IMR-90 (cell line): Measurements from ENCODE around the gene ITSN2. TPM values are rescaled to one million over a fixed set of nuclear protein-coding genes. Genes with fewer than 3 reads are reported as not detected.

Source experiments
- ATAC-seq: fragments of 200-7000 bp; cut with Tn5 transposase; 2 replicates; pipeline ENCODE4 v1.9.1; 2020; ENCODE audit warnings: low read depth, mild to moderate bottlenecking, moderate library complexity
- BruUV-seq: library from RNA; stranded (reverse); fragments of 400-500 nt; replicated peaks from 2 replicates; lab custom pipeline; 2021; lab: Mats Ljungman, UMichigan
- CTCF ChIA-PET: fragments of 300-600 bp; formaldehyde crosslinking; extraction: SDS; loops from one replicate; lab custom pipeline; 2021; ENCODE audit warnings: antibody characterized with exemption; lab: Yijun Ruan, JAX
- POLR2A ChIA-PET: fragments of 300-600 bp; sonication (Branson Sonifier 250); formaldehyde crosslinking; loops from one replicate; lab custom pipeline; 2022; ENCODE audit warnings: antibody characterized with exemption; ENCODE audit not compliant: unreplicated experiment; lab: Charles Lee
- DNase-seq: peaks from one replicate; pipeline ENCODE4 v3.0.0; 2013
- H2AFZ ChIP-seq: replicated peaks from 2 replicates; pipeline ENCODE3; 2013; ENCODE audit warnings: low read length, mild to moderate bottlenecking; ENCODE audit not compliant: poor library complexity
- H2AK5ac ChIP-seq: 2 replicates; pipeline ENCODE4 v1.6.1; 2013; ENCODE audit warnings: low read depth, low read length, inconsistent platforms
- H2AK9ac ChIP-seq: replicated peaks from 2 replicates; pipeline ENCODE3; 2013; ENCODE audit warnings: mild to moderate bottlenecking, low read depth, low read length, moderate library complexity; ENCODE audit not compliant: poor library complexity
- H2BK120ac ChIP-seq: 2 replicates; pipeline ENCODE4 v1.6.1; 2013; ENCODE audit warnings: low read depth, low read length, inconsistent platforms
- H2BK15ac ChIP-seq: 3 replicates; pipeline ENCODE4 v1.6.1; 2013; ENCODE audit warnings: low read depth, low read length, inconsistent platforms
- H2BK20ac ChIP-seq: 2 replicates; pipeline ENCODE4 v1.6.1; 2013; ENCODE audit warnings: low read depth, mild to moderate bottlenecking, inconsistent platforms, low read length, moderate library complexity
- H2BK5ac ChIP-seq: 2 replicates; pipeline ENCODE4 v1.6.1; 2013; ENCODE audit warnings: mild to moderate bottlenecking, low read depth, low read length, inconsistent platforms; ENCODE audit not compliant: poor library complexity, severe bottlenecking
- H3K14ac ChIP-seq: replicated peaks from 2 replicates; pipeline ENCODE4 v1.6.1; 2013; ENCODE audit warnings: low read depth, low read length, inconsistent platforms
- H3K18ac ChIP-seq: 2 replicates; pipeline ENCODE4 v1.6.1; 2013; ENCODE audit warnings: low read depth, low read length, control low read depth
- H3K23ac ChIP-seq: 2 replicates; pipeline ENCODE4 v1.6.1; 2013; ENCODE audit warnings: low read depth, low read length, inconsistent platforms
- H3K27ac ChIP-seq: 2 replicates; pipeline ENCODE4 v1.5.1; 2013; ENCODE audit warnings: mild to moderate bottlenecking, control low read depth, low read length; ENCODE audit not compliant: insufficient read depth
- H3K27me3 ChIP-seq: 2 replicates; pipeline ENCODE4 v1.6.1; 2013; ENCODE audit warnings: low read length; ENCODE audit not compliant: control insufficient read depth, insufficient read depth
- H3K36me3 ChIP-seq: 2 replicates; pipeline ENCODE4 v1.6.1; 2013; ENCODE audit warnings: low read length, mixed read lengths; ENCODE audit not compliant: control insufficient read depth, insufficient read depth
- H3K4ac ChIP-seq: 2 replicates; pipeline ENCODE4 v1.6.1; 2013; ENCODE audit warnings: low read depth, low read length, inconsistent platforms
- H3K4me1 ChIP-seq: 2 replicates; pipeline ENCODE4 v1.6.1; 2013; ENCODE audit warnings: low read length, mixed read lengths; ENCODE audit not compliant: control insufficient read depth, insufficient read depth
- H3K4me2 ChIP-seq: 2 replicates; pipeline ENCODE4 v1.6.1; 2013; ENCODE audit warnings: low read depth, mild to moderate bottlenecking, control low read depth, low read length, moderate library complexity
- H3K4me3 ChIP-seq: 2 replicates; pipeline ENCODE4 v1.5.1; 2013; ENCODE audit warnings: low read depth, mild to moderate bottlenecking, control low read depth, low read length, moderate library complexity; ENCODE audit not compliant: insufficient read depth
- H3K56ac ChIP-seq: 2 replicates; pipeline ENCODE4 v1.6.1; 2013; ENCODE audit warnings: low read length, inconsistent platforms; ENCODE audit not compliant: insufficient read depth; ENCODE audit errors: extremely low read depth
- H3K79me1 ChIP-seq, 2 experiments: 2 replicates each; pipeline ENCODE4 v1.6.1; 2013; ENCODE audit warnings: low read length in 2 of 2, inconsistent platforms in 1 of 2, low read depth in 1 of 2
- H3K9ac ChIP-seq: 2 replicates; pipeline ENCODE4 v1.6.1; 2013; ENCODE audit warnings: low read depth, low read length, control low read depth
- H3K9me1 ChIP-seq: 2 replicates; pipeline ENCODE4 v1.6.1; 2013; ENCODE audit warnings: low read length, inconsistent platforms; ENCODE audit not compliant: insufficient read depth
- H3K9me3 ChIP-seq: 2 replicates; pipeline ENCODE4 v1.6.1; 2013; ENCODE audit warnings: low read length; ENCODE audit not compliant: control insufficient read depth, insufficient read depth
- H4K20me1 ChIP-seq: 2 replicates; pipeline ENCODE4 v1.6.1; 2013; ENCODE audit warnings: low read length, inconsistent platforms; ENCODE audit not compliant: insufficient read depth
- H4K5ac ChIP-seq: 2 replicates; pipeline ENCODE4 v1.6.1; 2013; ENCODE audit warnings: mild to moderate bottlenecking, low read depth, low read length, control low read depth
- H4K8ac ChIP-seq, 2 experiments: 2 replicates each; pipeline ENCODE4 v1.6.1; 2013; ENCODE audit warnings: low read depth in 2 of 2, low read length in 2 of 2, control low read depth in 1 of 2, inconsistent platforms in 1 of 2
- H4K91ac ChIP-seq: 2 replicates; pipeline ENCODE4 v1.6.1; 2013; ENCODE audit warnings: low read depth, low read length, inconsistent platforms; ENCODE audit not compliant: insufficient read depth
- BHLHE40 ChIP-seq: fragments of 150-350 bp; IDR thresholded peaks from 2 replicates; pipeline ENCODE4 v1.6.1; 2016; ENCODE audit warnings: mild to moderate bottlenecking, low read depth, low read length
- CTCF ChIP-seq: conservative IDR thresholded peaks from 2 replicates; pipeline ENCODE4 v1.5.1; 2012; ENCODE audit warnings: mild to moderate bottlenecking, low read depth, low read length, improper control_type of control experiment
- ELK1 ChIP-seq: fragments of 150-350 bp; IDR thresholded peaks from 2 replicates; pipeline ENCODE4 v1.6.1; 2016; ENCODE audit warnings: low read depth, mild to moderate bottlenecking, low read length, moderate library complexity, borderline replicate concordance
- FOS ChIP-seq: fragments of 150-350 bp; IDR thresholded peaks from 2 replicates; pipeline ENCODE4 v1.6.1; 2016; ENCODE audit warnings: low read depth, low read length
- MAZ ChIP-seq: IDR thresholded peaks from 2 replicates; pipeline ENCODE4 v1.6.1; 2012; ENCODE audit warnings: low read depth, mild to moderate bottlenecking, low read length, improper control_type of control experiment, moderate library complexity, borderline replicate concordance
- NFE2L2 ChIP-seq: fragments of 150-350 bp; IDR thresholded peaks from 2 replicates; pipeline ENCODE4 v1.6.1; 2016; ENCODE audit warnings: low read depth, mild to moderate bottlenecking, low read length
- RAD21 ChIP-seq: IDR thresholded peaks from 2 replicates; pipeline ENCODE4 v1.6.1; 2012; ENCODE audit warnings: low read length, improper control_type of control experiment
- RCOR1 ChIP-seq: IDR thresholded peaks from 2 replicates; pipeline ENCODE4 v1.6.1; 2012; ENCODE audit warnings: mild to moderate bottlenecking, low read length, improper control_type of control experiment; ENCODE audit not compliant: insufficient replicate concordance
- RFX5 ChIP-seq: IDR thresholded peaks from 2 replicates; pipeline ENCODE4 v1.8.0; 2012; ENCODE audit warnings: low read depth, mild to moderate bottlenecking, low read length, moderate library complexity
- USF2 ChIP-seq: fragments of 150-350 bp; IDR thresholded peaks from 2 replicates; pipeline ENCODE4 v1.6.1; 2017; ENCODE audit warnings: mild to moderate bottlenecking, antibody characterized with exemption, low read length, low read depth
- WGBS, 2 experiments: methylation state at CpG; one replicate each; pipeline versions ENCODE4 v1.1.5 to v1.1.7; 2013; ENCODE audit warnings: missing lambda C conversion rate in 2 of 2; ENCODE audit not compliant: insufficient read length in 1 of 2; ENCODE audit errors: extremely low coverage in 2 of 2; 5-methylcytosine and 5-hydroxymethylcytosine counted together
- dilution Hi-C: fragments of 300-500 bp; cut with HindIII; formaldehyde crosslinking; loops from one replicate; pipeline ENCODE4 v1.14.3; 2018; ENCODE audit warnings: low sequenced_read_pairs; ENCODE audit not compliant: unreplicated experiment
- in situ Hi-C: fragments of 300-500 bp; cut with MboI; formaldehyde crosslinking; loops from 3 replicates; pipeline ENCODE4 v1.14.3; 2019; ENCODE audit warnings: low sequenced_read_pairs, inconsistent platforms, mixed read lengths
- intact Hi-C: fragments of 100-400 bp; cut with micrococcal nuclease; formaldehyde crosslinking; loops from 2 replicates; pipeline ENCODE4 v1.10.0; 2022
- polyA plus RNA-seq, 3 experiments: library from polyadenylated mRNA; depleted of rRNA; stranded (reverse); fragments of >200 nt; gene quantifications; 2 replicates each; pipeline ENCODE4 v1.2.3, GENCODE V29; 2012; ENCODE audit warnings: low replicate concordance in 1 of 3
- total RNA-seq: library from RNA; depleted of rRNA; stranded (reverse); fragments of >200 nt; gene quantifications from 2 replicates; pipeline ENCODE4 v1.2.3, GENCODE V29; 2012

The ITSN2 gene
- total and polyA plus RNA-seq, 2 of the 4 experiments (the other 2 are of a cell fraction), result 10.7 to 17.2 TPM

- Histone ChIP-seq H3K27me3 (no peaks in the 10 kb centered on the region), H4K8ac (no peak overlapping the region), H4K5ac (no peak overlapping the region), H2BK120ac (no peak overlapping the region), H4K20me1 (no peaks in the 10 kb centered on the region), H3K4me2 (no peak overlapping the region), H3K79me1 (peaks cover 0 to 3% of the 10 kb centered on the region in 2 experiments; a peak in 1 of 4 replicates), H2AFZ (no peak overlapping the region), H2BK5ac (no peak overlapping the region), H3K4me3 (no peak overlapping the region), H3K36me3 (peaks cover 19% of the 10 kb centered on the region), H3K9ac (no peak overlapping the region), H2AK5ac (no peak overlapping the region), H3K4me1 (no peaks in the 10 kb centered on the region; the same call in 1 of the 2 replicates), H3K9me1 (peaks cover 2% of the 10 kb centered on the region; the same call in 1 of the 2 replicates), H3K56ac (no peak overlapping the region), H2AK9ac (no peak overlapping the region), H3K18ac (no peak overlapping the region), H4K91ac (no peak overlapping the region), H2BK20ac (no peak overlapping the region), H2BK15ac (no peak overlapping the region), H3K4ac (no peak overlapping the region), H3K27ac (no peak overlapping the region), H3K14ac (no peak overlapping the region), H3K9me3 (no peaks in the 10 kb centered on the region), H3K23ac (no peak overlapping the region)
- intact Hi-C loops, result no loop called here
- POLR2A ChIA-PET, result no interaction called here
- in situ Hi-C loops, result no loop called here
- no CpG with 5 or more reads among the region's 2 CpGs for WGBS, 2 experiments
- dilution Hi-C loops, result no loop called here
- CTCF ChIA-PET, result interaction anchor here (1.4 kb wide), 1 partner anchor 9 kb away, joined by 4 read pairs; no protein-coding TSS in a partner anchor
- DNase-seq (no peak), ATAC-seq (no peak)
- no peak for TF ChIP-seq FOS
- no peak for TF ChIP-seq NFE2L2
- no peak for TF ChIP-seq BHLHE40
- TF ChIP-seq CTCF, result no peak
- no peak for TF ChIP-seq MAZ
- TF ChIP-seq ELK1, result no peak
- no peak for TF ChIP-seq RFX5
- no peak for TF ChIP-seq USF2
- no peak for TF ChIP-seq RAD21
- TF ChIP-seq RCOR1, result no peak
- BruUV-seq, result no TSS peak
These were observed 88.1 kb downstream of the ITSN2 start for GRCh38 chr2:24272161-24272802.
